WERI-Rb-1 (cell line): ENCODE data around the gene UTP14C.

Experiments used
- DNase-seq: peaks from one replicate; pipeline ENCODE4 v3.0.0-alpha.2; 2020
- H3K27ac ChIP-seq: fragments of 250-450 bp; sonication (Bioruptor Pico); 2 replicates; pipeline ENCODE4 v1.5.1; 2020; ENCODE audit warnings: mild to moderate bottlenecking, moderate library complexity
- H3K27me3 ChIP-seq: fragments of 250-450 bp; sonication (Bioruptor Pico); 2 replicates; pipeline ENCODE4 v1.5.1; 2021; ENCODE audit warnings: mild to moderate bottlenecking, low read depth, moderate library complexity; ENCODE audit not compliant: insufficient read depth, severe bottlenecking
- H3K36me3 ChIP-seq: fragments of 250-450 bp; sonication (Bioruptor Pico); 2 replicates; pipeline ENCODE4 v1.5.1; 2020; ENCODE audit warnings: mild to moderate bottlenecking, moderate library complexity
- H3K4me3 ChIP-seq: 2 replicates; pipeline ENCODE4 v1.5.1; 2011; ENCODE audit warnings: low read depth, mild to moderate bottlenecking, control low read depth, low read length
- H3K9me3 ChIP-seq: fragments of 250-450 bp; sonication (Bioruptor Pico); 2 replicates; pipeline ENCODE4 v1.5.1; 2021; ENCODE audit warnings: mild to moderate bottlenecking, moderate library complexity; ENCODE audit not compliant: severe bottlenecking
- CTCF ChIP-seq: IDR thresholded peaks from 2 replicates; pipeline ENCODE4 v1.5.1; 2011; ENCODE audit warnings: low read depth, mild to moderate bottlenecking, control low read depth, inconsistent platforms, low read length

UTP14C gene

GRCh38 chr13:51996641-51997040, 27.9 kb upstream of the UTP14C start:
- Histone ChIP-seq H3K27me3 (no peaks in the 10 kb centered on the region), H3K4me3 (no peak overlapping the region), H3K27ac (no peak overlapping the region), H3K36me3 (no peaks in the 10 kb centered on the region), H3K9me3 (no peaks in the 10 kb centered on the region)
- no peak for TF ChIP-seq CTCF
- no peak for DNase-seq

GRCh38 chr13:51997186-51997585, 27.3 kb upstream of the UTP14C start:
- Histone ChIP-seq H3K36me3 (no peaks in the 10 kb centered on the region), H3K4me3 (no peak overlapping the region), H3K27ac (no peak overlapping the region), H3K27me3 (no peaks in the 10 kb centered on the region), H3K9me3 (no peaks in the 10 kb centered on the region)
- no peak for DNase-seq
- TF ChIP-seq CTCF = no peak

- H3K27me3 ChIP-seq = no peaks in the 10 kb centered on the region
- no peaks in the 10 kb centered on the region for H3K36me3 ChIP-seq
- no peak overlapping the region for H3K4me3 ChIP-seq
- peak overlapping the region; percentile 27 for H3K27ac ChIP-seq
- no peaks in the 10 kb centered on the region for H3K9me3 ChIP-seq
- peak; percentile 71 for DNase-seq
- no peak for TF ChIP-seq CTCF
Measured at GRCh38 chr13:51997641-51998330, 26.7 kb upstream of the UTP14C start.

GRCh38 chr13:51998723-51999509, 25.6 kb upstream of the UTP14C start:
- H3K27ac ChIP-seq = peak overlapping the region; percentile 27
- no peak for TF ChIP-seq CTCF
- H3K27me3 ChIP-seq = no peaks in the 10 kb centered on the region
- DNase-seq = peak; percentile 12
- no peaks in the 10 kb centered on the region for H3K36me3 ChIP-seq
- no peaks in the 10 kb centered on the region for H3K9me3 ChIP-seq
- no peak overlapping the region for H3K4me3 ChIP-seq

- H3K36me3 ChIP-seq = no peaks in the 10 kb centered on the region
- no peak overlapping the region for H3K4me3 ChIP-seq
- no peak for DNase-seq
- TF ChIP-seq CTCF = no peak
- no peak overlapping the region for H3K27ac ChIP-seq
- H3K9me3 ChIP-seq = no peaks in the 10 kb centered on the region
- no peaks in the 10 kb centered on the region for H3K27me3 ChIP-seq
Measured at GRCh38 chr13:51999510-51999911, 25.0 kb upstream of the UTP14C start.
